Ovary (tissue), 3 donors: ENCODE data around the gene PTX4.

Source experiments
- EP300 ChIP-seq: sonication (generic); formaldehyde crosslinking; IDR thresholded peaks from one replicate; pipeline ENCODE4 v1.6.1; 2017; ENCODE audit warnings: antibody characterized with exemption
- POLR2A ChIP-seq: fragments of 450-650 bp; IDR thresholded peaks from one replicate; pipeline ENCODE4 v1.6.1; 2017; ENCODE audit warnings: antibody characterized with exemption, mild to moderate bottlenecking, moderate library complexity
- TF ChIP-seq, protein P1 (sequence below), 3 donors: fragments of 450-650 bp in 2 of 3; fragments of 200-600 bp in 1 of 3; IDR thresholded peaks; one replicate each; pipeline versions ENCODE4 v1.5.1 to v1.8.0; 2016 to 2022; ENCODE audit warnings: antibody characterized with exemption in 3 of 3, mild to moderate bottlenecking in 1 of 3
- donor health status: DM: no; HTN: no; CAD: no.

DNA sequence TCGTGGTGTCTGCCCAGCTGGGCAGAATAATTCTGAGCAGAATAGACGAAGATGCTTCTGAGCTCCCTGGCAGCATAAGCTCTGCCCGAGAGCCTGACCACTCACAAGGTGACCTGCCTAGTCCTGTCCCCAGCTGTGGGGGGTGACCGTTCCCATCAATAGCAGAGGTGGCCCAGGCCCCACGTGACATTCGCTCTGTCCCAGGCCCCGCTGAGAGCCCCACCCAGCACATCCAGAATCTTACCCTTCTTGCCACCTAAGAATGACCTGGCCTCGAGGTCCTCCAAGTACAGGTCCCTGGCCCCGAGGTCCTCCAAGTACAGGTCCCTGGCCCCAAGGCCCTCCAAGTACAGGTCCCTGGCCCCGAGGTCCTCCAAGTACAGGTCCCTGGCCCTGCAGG is 44.0 kb upstream of the PTX4 start:
- TF ChIP-seq, protein P1, sequence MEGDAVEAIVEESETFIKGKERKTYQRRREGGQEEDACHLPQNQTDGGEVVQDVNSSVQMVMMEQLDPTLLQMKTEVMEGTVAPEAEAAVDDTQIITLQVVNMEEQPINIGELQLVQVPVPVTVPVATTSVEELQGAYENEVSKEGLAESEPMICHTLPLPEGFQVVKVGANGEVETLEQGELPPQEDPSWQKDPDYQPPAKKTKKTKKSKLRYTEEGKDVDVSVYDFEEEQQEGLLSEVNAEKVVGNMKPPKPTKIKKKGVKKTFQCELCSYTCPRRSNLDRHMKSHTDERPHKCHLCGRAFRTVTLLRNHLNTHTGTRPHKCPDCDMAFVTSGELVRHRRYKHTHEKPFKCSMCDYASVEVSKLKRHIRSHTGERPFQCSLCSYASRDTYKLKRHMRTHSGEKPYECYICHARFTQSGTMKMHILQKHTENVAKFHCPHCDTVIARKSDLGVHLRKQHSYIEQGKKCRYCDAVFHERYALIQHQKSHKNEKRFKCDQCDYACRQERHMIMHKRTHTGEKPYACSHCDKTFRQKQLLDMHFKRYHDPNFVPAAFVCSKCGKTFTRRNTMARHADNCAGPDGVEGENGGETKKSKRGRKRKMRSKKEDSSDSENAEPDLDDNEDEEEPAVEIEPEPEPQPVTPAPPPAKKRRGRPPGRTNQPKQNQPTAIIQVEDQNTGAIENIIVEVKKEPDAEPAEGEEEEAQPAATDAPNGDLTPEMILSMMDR (IDR thresholded peaks at IDR 0.05): no peak
- TF ChIP-seq POLR2A (no peak), EP300 (no peak)
